SHP77 (cell line): ENCODE measurements around the gene BRI3.

Experiments used
- DNase-seq, 2 experiments: peaks; one replicate each; lab custom pipeline; 2025; lab: John Stamatoyannopoulos, UW

BRI3 gene

GRCh38 chr7:98252425-98253054 is 28.9 kb upstream of the BRI3 start:
- no peak for DNase-seq

GRCh38 chr7:98254516-98254915 is 27.0 kb upstream of the BRI3 start:
- no peak for DNase-seq

GRCh38 chr7:98254951-98255610 is 26.4 kb upstream of the BRI3 start:
- DNase-seq, result no peak

- DNase-seq, result no peak
Observed at GRCh38 chr7:98256431-98256830, 25.1 kb upstream of the BRI3 start.

- no peak for DNase-seq
Observed at GRCh38 chr7:98257701-98258100, 23.8 kb upstream of the BRI3 start.

- DNase-seq, result no peak
Observed at GRCh38 chr7:98265841-98266271, 15.6 kb upstream of the BRI3 start.

- no peak for DNase-seq
Observed at GRCh38 chr7:98266840-98267239, 14.6 kb upstream of the BRI3 start.

- no peak for DNase-seq
Observed at GRCh38 chr7:98267303-98267702, 14.2 kb upstream of the BRI3 start.

GRCh38 chr7:98276241-98276761 is 5.2 kb upstream of the BRI3 start:
- DNase-seq, result no peak

GRCh38 chr7:98278408-98278807 is 3.1 kb upstream of the BRI3 start:
- no peak for DNase-seq

- peak in 1 of 2 experiments; percentile 19 for DNase-seq
Observed at GRCh38 chr7:98278936-98279335, 2.5 kb upstream of the BRI3 start.

GRCh38 chr7:98280296-98280695 is 1.2 kb upstream of the BRI3 start:
- DNase-seq, result no peak

- DNase-seq, result no peak
Observed at GRCh38 chr7:98281757-98282606, 496 bp downstream of the BRI3 start.

GRCh38 chr7:98282703-98283102 is 1.2 kb downstream of the BRI3 start:
- no peak for DNase-seq

GRCh38 chr7:98283127-98283886 is 1.8 kb downstream of the BRI3 start:
- DNase-seq, result no peak

GRCh38 chr7:98283887-98284222 is 2.4 kb downstream of the BRI3 start:
- DNase-seq, result no peak

GRCh38 chr7:98284335-98285036 is 3.0 kb downstream of the BRI3 start:
- no peak for DNase-seq

GRCh38 chr7:98285157-98286092 is 3.9 kb downstream of the BRI3 start:
- no peak for DNase-seq

- DNase-seq, result no peak
Observed at GRCh38 chr7:98286093-98286539, 4.6 kb downstream of the BRI3 start.
